GM19372 (cell line): ENCODE results near the gene CCDC83.

Source experiments
- ATAC-seq: cut with Tn5 transposase; IDR thresholded peaks from one replicate; pipeline ENCODE4 v1.9.1; 2021; ENCODE audit warnings: mild to moderate bottlenecking, low read depth, moderate library complexity; ENCODE audit not compliant: unreplicated experiment

CCDC83 gene

DNA sequence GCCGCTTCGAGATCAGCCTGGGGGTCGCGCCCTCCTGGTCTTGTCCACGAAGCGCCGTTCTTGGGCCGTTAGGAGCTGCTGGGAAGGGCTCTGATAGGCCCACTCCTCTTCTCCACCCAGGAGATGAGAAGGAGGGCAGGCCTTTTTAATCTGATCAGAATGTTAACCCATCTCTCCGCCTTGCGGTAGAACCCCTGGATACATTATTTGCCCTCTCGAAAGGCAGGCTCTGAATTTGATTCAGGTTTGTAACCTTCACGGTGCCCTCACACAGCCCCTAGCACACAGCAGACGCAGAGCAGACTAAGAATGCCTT, at the start of gene CCDC83:
CCDC83 (plus strand) TSS at position 43 of the 316 bp plus-strand sequence. CDS start 9,741 bp downstream, outside the sequence.
- ATAC-seq, result no peak

DNA sequence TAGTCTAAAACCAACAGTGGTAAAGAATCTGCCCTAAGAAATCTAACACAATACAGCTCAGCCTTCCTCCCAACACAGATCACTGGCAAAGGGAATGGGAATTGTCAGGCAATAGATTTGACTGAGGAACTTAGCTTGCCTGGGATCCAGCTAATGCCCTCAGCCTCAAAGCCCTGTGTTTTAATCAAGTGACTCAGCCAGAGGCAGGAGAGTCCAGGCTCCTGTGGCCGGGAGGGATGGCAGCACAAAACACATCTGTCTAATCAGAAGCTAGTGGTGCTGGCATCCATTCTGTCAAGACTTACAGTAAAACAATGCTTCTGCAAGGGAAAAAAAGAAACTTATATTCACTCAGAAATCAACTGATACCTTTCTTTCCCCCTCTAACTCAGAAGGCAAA, 49.8 kb upstream of the CCDC83 start:
- no peak for ATAC-seq

DNA sequence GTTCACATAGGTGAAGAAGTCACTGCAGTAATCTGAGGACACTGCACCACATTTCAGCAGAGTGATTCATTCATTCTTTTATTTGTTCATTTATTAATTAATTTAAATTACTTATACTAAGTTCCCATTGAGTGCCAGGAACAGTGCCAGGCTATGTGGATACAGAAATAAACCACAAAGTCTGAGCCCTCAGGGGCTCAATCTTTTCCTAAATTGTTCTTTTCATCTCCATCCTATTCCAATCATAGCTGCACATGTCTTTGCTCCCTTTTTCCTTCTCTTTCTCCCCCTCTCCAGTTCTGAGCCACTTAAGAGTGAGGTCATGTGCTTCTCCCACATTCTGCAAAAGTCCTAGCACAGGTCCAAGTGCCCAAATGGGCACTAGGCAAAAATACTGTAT, 49.2 kb upstream of the CCDC83 start:
- no peak for ATAC-seq

DNA sequence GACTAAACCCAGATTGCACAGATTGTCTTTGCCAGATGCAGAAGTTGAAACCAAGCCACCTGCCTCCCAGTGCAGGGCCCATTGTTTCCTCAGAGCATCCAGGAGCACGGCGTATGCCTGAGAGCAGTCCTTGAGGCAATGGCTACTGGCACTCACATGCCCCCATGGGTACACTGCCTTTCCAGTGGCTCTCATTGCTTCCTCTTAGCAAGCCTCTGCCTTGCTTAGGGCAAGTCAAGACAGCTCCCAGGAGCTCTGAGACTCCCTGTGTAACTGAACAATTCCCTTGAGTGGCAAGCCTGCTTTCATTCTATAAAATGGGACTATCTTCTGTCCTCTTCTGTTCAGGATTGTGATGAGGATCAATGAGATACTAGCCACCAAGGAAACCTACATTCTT, 48.3 kb upstream of the CCDC83 start:
- no peak for ATAC-seq

DNA sequence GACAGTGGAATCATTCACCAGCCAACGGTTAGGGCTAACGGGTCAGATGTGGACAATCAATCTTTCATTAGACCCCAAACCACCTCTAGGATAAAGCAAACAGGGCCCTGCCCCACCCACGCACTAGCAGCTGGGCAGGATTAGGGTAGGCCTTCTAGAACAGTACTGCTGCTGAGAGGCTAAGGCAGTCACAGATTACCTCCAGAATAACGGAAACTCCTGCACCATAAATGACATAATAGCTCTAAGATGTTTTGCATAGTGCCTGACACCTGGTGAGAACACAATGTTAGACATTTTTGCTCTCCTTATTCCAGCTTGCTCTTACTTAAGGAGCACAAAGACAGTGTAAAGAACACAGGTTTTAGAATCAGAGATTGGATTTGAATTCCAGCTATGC, 46.0 kb upstream of the CCDC83 start:
- peak; percentile 37 for ATAC-seq

DNA sequence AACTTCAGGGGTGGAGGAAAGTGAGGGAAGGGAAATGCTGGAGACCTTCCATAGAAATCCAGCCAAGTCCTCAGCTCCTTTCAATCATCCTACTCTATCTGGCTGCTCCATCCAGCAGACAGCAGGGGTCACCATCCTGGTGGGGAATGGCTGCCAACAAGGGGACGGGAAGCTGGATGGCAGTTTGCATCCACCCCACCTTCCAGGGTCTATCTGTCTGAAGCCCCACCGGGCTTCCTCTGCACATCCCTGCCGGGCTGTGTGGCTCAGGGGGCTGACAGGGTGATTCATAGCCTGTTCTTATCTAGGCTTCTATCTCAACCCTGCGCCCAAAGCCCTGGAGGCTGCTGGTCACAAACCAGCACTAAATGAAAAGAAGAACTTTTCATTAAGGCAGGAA, 45.3 kb upstream of the CCDC83 start:
- no peak for ATAC-seq

DNA sequence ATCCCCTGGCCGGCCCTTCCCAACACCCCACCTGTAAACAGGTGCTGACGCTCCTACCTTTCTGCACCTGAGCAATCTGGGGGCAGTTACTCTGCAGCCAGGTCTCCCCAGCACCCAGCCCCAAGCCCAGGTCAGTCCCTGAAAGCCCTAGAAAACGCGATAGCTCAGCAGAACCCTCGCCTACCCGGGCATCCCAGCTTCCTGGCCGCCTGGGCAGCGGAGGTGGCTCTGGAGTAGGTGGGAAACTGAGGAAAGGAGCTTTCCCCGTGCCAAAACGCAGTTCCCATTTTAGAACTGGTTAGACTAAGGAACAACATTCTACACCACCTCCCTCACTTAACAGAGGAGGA, 44.7 kb upstream of the CCDC83 start:
- no peak for ATAC-seq

DNA sequence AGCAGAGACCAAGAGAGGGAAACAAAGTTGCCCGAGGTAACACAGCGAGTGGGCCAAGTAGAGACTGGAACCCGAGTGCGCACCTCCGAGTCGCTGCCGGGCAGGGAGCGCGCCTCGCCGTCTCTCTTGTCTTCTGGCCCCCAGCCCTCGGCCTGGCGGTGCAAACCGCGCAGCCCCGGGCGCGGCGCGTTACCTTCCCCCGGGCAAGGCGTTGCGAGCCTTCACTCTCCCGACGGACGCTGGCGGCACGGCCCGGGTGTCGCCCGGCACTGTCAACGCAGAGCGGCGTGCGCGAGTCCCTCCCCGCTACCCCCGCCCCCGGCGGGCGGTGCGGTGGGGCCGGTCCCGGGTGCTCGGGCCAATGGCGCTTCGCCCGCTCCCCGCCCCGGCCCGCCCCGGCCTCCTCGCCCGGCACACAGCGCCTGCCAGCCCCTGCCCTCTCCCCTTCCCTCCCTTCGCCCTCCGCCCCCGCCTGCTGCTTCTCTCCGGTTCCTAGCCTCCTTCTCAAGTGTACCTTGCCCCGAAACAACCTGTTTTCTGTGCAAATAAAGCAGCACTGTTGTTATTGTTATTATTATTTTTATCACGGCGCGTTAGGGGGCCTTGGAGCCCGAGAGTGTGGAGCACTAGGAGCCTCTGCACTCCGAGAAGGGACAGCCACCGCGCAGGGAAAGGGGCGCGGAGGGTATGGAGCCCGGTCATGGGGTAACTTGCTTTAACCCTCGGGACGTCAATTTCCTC, 44.1 kb upstream of the CCDC83 start, which contains the start of gene SYTL2:
SYTL2 (minus strand) TSS at position 271 of the 741 bp plus-strand sequence. CDS start 53,416 bp downstream, outside the sequence.
- ATAC-seq, result peak; percentile 89

DNA sequence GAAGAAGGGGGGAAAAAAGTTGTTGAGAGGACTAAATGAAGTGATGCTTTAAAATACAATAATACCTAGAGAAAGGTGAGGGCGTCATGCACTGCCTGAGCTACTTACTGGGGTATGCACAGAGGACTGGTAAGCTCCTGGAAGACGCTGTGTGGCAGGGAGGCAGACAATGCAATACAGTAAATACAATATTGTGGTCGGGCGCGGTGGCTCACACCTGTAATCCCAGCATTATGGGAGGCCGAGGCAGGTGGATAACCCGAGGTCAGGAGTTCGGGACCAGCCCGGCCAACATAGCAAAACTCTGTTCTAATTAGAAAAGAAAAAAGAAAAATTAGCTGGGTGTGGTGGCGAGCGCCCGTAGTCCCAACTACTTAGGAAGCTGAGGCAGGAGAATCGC, 43.6 kb upstream of the CCDC83 start:
- no peak for ATAC-seq

DNA sequence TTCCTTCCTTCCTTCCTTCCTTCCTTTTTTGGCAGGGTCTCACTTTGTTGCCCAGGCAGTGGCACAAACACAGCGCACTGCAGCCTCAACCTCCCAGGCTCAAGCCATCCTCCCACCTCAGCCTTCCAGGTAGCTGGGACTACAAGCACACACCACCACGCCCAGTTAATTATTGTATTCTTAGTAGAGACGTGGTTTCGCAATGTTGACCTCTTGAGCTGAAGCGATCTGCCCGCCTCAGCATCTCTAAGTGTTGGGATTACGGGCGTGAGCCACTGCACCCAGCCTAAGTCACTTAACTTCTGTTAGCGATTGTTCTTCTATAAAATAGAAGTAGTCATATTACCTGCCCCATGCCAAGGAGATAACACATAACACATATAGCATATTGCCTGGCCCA, 41.5 kb upstream of the CCDC83 start:
- ATAC-seq, result no peak

DNA sequence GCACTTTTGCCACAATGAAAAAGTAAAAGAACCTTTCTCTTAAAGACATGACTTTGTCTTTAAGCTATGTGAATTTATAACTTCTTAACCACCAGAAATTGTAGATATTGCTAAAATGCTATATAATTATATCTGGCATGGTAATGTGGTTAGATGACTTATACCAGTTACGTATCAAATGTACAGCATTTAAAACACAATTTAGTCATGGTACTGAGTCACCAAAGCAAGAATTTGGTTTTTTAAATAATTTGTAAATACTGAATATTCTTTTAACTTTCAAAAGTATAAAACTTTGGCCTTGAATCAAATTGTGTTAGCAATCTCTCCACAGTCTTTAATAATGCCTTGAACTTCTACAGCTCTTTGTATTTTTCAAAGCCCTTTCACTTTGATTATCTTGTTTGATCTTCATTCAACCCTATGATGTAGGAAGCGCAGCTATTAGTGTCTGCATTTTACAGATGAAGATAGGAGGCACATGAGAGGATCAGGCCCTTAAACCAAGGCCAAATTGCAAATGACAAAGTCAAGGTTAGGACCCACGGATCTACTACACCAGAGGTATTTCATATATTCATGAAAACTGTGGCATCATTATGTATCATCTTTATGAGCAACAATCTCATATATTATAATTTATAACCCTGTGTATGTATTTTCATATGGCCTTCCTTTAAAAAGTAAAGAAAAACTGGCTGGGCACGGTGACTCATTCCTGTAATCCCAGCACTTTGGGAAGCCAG, 39.8 kb upstream of the CCDC83 start:
- ATAC-seq, result no peak

DNA sequence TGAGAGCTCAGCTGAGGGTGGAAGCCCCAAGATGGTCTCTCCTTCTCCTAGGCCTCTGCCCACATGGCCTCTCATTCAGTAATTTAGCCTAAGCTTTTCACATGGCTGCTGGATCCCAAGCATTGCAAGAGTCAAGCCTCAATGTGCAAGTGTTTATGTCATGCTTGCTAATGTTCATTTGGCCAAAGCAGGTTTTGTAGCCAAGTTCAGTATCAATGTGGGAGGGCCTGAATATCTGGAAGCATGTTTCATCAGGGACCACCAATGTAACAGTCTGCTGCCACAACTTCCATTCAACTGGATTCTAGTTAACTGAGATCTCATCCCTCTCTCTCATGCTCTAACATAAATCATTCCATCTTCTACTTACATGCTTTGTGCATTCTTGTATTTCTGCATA, 35.7 kb upstream of the CCDC83 start:
- ATAC-seq, result no peak

DNA sequence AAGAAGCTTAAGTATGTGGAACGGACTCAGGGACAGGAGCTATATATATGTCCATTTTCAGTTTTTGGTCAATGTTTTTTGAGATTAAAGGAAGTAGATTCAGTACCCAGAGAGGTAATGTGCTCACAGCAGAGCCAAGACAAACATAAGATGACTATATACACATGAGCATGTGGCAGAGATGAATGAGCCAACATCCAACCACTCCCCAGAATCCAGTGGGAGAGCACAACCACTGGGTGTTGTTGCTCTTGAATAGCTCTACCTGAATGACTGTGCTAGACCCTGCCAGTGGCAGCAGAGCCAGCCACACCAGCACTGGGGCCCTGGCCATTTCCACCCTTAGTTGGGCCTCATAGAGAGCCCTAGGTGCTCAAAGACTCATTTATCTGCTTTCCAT, 33.5 kb upstream of the CCDC83 start:
- no peak for ATAC-seq

DNA sequence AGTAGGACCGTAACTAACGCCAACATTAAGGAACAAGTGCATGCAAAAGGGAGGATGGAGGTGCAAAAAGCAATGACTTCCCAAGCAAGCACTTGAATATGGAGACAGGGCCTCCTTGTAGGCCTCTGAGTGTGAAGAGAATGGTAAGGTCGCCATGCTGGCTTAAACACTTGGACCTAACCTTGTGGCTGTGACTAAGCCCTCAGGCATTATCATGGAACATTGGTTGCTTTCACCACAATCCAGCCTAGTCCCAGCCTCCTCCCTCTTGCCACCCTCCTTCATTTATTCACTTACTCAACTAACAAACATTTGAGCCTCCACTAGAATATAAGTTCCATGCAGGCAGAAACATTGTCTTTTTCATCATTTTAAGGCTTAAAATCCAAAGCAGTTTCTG, 32.4 kb upstream of the CCDC83 start:
- ATAC-seq, result no peak

DNA sequence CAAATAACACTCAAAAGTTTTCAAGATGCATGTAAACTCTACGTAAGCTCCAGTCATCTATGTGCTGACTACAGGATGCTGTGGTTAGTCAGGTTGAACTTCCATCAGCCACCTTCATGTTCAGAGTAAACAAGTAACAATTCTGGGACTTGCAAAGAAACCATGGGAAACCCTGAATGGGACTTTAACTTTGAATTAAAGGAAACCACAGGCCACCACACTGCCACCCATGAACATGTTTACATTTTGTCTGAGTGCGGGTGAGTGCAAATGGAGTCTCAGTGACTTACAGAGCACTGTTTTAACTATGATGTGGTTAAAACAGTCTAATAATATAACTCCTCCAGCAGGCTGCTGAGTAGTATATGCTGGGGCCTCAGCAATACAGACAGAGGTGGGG, 31.4 kb upstream of the CCDC83 start:
- ATAC-seq, result no peak

DNA sequence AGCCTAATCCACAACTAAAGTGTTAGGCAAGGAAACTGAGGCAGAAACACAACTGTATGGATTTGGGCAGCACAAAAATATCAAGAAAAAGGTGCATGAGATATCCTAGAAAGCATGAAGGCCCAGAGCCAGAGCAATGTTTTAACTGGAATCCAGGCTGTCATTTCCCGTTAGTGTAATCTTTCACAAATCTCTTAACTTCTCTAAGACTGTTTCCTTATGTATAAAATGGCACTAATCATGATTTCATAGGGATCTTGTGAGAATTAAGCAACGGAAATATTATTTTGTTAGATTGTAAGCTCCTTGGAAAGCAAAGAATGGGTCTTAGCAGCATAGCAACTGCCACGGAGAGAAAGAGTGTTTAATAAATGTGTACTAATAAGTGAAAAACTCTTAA, 29.6 kb upstream of the CCDC83 start:
- no peak for ATAC-seq

DNA sequence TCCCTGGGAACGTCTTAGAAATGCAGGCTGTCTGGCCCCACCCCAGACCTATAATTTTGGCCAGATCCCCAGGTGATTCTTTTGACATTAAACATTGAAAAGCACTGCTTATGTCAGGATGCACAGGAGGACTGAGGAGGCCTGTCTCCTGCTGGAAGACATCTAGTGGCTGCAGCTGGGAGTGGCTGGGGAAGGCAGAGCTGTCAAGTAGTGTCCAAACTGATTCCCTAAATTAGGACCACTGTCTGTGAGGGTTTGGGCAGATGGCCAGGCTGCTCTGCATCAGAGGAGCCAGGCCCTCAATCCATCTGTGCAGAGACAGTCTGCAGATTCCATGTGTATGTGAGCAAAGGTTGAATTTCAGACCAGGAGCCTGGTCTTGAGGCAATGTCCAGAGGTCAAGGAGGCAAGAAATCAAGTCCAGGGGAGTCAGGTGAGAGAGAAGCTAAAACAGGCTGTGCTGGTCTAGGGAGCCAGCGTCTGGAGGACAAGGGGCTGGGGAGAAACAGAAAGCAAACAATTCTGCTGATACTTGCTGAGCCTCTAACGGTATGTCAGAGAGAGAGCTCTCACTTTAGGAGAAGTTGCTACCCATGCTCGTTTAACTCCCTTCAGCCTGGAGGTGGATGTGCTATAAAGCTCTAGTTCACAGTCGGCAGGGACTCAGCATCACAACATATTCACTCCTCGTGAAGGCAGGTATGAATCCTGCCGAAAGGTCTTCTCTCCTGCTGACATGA, 28.9 kb upstream of the CCDC83 start:
- ATAC-seq, result no peak

DNA sequence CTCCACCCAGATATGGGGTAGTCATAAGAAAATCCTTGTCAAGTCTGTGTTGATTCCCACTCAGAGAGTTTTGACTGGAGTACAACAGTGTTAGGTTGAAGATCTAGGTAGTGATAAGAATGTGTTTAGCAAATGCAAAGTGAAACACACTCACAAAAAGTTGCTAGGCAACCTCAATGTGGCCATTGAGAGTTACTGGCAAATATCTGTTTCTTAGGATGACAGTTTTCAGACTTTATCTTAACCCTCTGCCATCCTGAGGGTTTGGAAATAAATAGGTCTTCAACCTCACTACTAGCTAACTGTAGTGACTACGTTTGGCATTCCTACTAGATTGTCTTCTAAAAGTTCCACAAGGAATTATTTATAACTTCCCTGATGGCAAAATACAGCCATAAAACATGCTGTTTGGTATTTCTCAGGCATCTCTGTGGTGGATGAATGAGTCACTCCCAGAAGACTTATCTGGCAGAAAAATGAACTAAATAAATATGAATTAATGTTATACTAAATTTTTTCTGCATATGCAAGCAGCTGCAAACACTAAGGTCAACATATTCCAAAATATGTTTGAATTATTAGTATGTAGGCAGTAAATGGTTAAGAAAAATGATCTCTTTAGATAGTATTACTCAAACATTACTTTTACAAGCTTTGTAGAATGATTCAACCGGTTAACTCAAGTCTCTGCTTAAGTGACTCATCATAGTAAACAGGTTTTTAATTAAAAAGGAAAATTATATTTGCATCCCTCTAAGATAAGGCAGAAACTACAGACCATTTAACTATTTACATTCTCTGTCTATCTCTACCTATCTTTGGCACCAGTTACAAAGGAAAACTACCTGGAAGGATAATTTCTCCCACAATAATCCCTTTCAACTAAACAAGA, 27.2 kb upstream of the CCDC83 start:
- no peak for ATAC-seq

DNA sequence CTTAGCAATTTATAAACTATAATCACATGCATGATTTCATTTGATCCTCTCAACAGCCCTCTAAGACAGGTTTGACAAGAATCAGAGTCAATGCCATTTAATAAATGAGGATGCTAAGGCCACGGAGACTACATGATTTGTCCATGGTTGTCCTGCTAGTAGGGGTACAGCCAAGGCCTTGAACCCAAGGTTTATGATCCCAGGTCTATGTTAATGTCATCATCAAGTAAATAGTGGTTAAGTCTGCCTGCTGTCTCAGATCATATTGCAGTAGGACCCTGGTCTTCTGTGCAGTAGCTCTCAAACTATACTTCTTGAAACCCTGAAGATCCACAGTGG, 26.6 kb upstream of the CCDC83 start:
- ATAC-seq, result no peak

DNA sequence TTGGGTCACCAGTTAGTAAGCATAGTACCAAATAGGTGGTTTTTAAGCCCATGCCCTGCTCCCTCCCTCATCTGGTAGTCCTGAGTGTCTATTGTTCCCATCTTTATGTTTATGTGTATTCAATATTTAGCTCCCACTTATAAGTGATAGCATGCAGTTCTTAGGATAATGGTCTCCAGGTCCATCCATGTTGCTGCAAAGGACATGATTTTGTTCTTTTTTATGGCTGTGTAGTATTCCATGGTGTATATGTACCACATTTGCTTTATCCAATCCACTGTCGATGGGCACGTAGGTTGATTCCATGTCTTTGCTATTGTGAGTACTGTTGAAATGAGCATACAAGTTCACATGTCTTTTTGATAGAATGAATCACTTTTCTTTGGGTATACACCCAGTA, 26.0 kb upstream of the CCDC83 start:
- ATAC-seq, result no peak

DNA sequence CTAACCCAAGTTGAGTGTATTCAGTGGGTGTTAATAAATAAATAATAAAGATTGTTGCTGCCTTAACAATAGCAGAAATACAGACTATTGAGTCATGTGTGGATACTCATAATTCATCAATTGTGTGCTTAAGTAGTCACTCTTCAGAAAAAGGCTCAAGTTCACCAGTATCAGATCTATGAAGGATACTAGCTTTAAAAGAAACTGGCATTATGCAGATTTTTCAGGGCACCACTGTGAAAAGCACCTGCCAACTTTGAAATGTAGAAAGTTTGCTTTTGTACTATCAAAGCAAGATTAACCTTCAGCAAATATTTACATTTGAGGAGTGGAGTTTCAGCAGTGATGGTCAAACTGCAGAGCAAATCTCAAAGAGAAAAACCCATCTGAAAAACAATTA, 24.1 kb upstream of the CCDC83 start:
- ATAC-seq, result no peak
